ENCODE measurements around the gene PLA2G2A. TPM values are rescaled to one million over a fixed set of nuclear protein-coding genes. Genes with fewer than 3 reads are reported as not detected.

Gene PLA2G2A
- total RNA-seq, 1 donor from 2014 or later, result 2.0 TPM

GRCh38 chr1:19949016-19949415 lies 30.4 kb downstream of the PLA2G2A start:
- no peaks in the 10 kb centered on the region for H3K36me3 Mint-ChIP-seq (ENCODE audit: insufficient read depth)

GRCh38 chr1:19946971-19947370 lies 32.4 kb downstream of the PLA2G2A start:
- DNase-seq (ENCODE audit: low spot score, unreplicated experiment), result no peak
- H3K27ac Mint-ChIP-seq, result no peak overlapping the region
- H3K4me1 Mint-ChIP-seq (ENCODE audit: low read depth), result peaks cover 9% of the 10 kb centered on the region
- TF ChIP-seq, protein P1, sequence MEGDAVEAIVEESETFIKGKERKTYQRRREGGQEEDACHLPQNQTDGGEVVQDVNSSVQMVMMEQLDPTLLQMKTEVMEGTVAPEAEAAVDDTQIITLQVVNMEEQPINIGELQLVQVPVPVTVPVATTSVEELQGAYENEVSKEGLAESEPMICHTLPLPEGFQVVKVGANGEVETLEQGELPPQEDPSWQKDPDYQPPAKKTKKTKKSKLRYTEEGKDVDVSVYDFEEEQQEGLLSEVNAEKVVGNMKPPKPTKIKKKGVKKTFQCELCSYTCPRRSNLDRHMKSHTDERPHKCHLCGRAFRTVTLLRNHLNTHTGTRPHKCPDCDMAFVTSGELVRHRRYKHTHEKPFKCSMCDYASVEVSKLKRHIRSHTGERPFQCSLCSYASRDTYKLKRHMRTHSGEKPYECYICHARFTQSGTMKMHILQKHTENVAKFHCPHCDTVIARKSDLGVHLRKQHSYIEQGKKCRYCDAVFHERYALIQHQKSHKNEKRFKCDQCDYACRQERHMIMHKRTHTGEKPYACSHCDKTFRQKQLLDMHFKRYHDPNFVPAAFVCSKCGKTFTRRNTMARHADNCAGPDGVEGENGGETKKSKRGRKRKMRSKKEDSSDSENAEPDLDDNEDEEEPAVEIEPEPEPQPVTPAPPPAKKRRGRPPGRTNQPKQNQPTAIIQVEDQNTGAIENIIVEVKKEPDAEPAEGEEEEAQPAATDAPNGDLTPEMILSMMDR (IDR thresholded peaks at IDR 0.05; ENCODE audit: unreplicated experiment), result no peak
- peaks cover 15% of the 10 kb centered on the region for H3K27me3 Mint-ChIP-seq
- no peaks in the 10 kb centered on the region for H3K36me3 Mint-ChIP-seq (ENCODE audit: insufficient read depth)
- H3K4me3 Mint-ChIP-seq (ENCODE audit: low read depth), result no peak overlapping the region
- peaks cover 2% of the 10 kb centered on the region for H3K9me3 Mint-ChIP-seq (ENCODE audit: low read depth)

More at GRCh38 chr1:19949016-19949415, 30.4 kb downstream of the PLA2G2A start:
- Mint-ChIP-seq H3K27ac (no peak overlapping the region), H3K27me3 (peaks cover 19% of the 10 kb centered on the region), H3K9me3 (ENCODE audit: low read depth) (peaks cover 6% of the 10 kb centered on the region), H3K4me1 (ENCODE audit: low read depth) (peaks cover 9% of the 10 kb centered on the region), H3K4me3 (ENCODE audit: low read depth) (no peak overlapping the region)
- TF ChIP-seq, protein P1 (IDR thresholded peaks at IDR 0.05; ENCODE audit: unreplicated experiment), result no peak
- no peak for DNase-seq (ENCODE audit: low spot score, unreplicated experiment)

DNA sequence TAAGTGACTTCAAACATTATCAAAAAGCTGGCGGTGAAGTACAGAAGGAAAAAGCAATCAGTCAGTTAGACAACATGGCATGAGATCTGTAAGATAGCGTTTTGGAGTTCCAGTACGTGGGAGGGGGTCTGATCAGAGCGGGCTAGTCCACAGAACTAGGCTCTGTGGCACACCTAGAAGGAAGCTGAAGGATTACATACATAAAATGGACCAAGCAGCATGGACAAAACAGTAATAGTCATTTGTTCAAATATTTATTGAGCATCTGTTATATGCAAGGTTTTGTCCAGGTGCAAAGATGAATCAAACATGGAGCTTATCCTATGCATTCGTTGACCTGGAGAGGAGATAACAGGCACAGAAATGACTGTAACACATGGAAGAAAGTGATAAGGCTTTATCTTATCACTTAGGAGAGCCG lies 33.1 kb downstream of the PLA2G2A start:
- Mint-ChIP-seq H3K4me1 (ENCODE audit: low read depth) (peaks cover 9% of the 10 kb centered on the region), H3K27me3 (peaks cover 15% of the 10 kb centered on the region), H3K9me3 (ENCODE audit: low read depth) (peaks cover 2% of the 10 kb centered on the region), H3K4me3 (ENCODE audit: low read depth) (no peak overlapping the region), H3K27ac (no peak overlapping the region), H3K36me3 (ENCODE audit: insufficient read depth) (no peaks in the 10 kb centered on the region)
- TF ChIP-seq, protein P1 (IDR thresholded peaks at IDR 0.05; ENCODE audit: unreplicated experiment), result no peak
- DNase-seq (ENCODE audit: low spot score, unreplicated experiment), result no peak

- Mint-ChIP-seq H3K4me3 (ENCODE audit: low read depth) (no peak overlapping the region), H3K27ac (no peak overlapping the region), H3K4me1 (ENCODE audit: low read depth) (peaks cover 9% of the 10 kb centered on the region), H3K9me3 (ENCODE audit: low read depth) (peaks cover 2% of the 10 kb centered on the region), H3K27me3 (peaks cover 15% of the 10 kb centered on the region), H3K36me3 (ENCODE audit: insufficient read depth) (no peaks in the 10 kb centered on the region)
- TF ChIP-seq, protein P1 (IDR thresholded peaks at IDR 0.05; ENCODE audit: unreplicated experiment), result no peak
- DNase-seq (ENCODE audit: low spot score, unreplicated experiment), result no peak
Observed at GRCh38 chr1:19945914-19946313, 33.5 kb downstream of the PLA2G2A start.

- TF ChIP-seq, protein P1 (IDR thresholded peaks at IDR 0.05; ENCODE audit: unreplicated experiment), result no peak
- peaks cover 10% of the 10 kb centered on the region for H3K27me3 Mint-ChIP-seq
- DNase-seq (ENCODE audit: low spot score, unreplicated experiment), result no peak
- H3K9me3 Mint-ChIP-seq (ENCODE audit: low read depth), result peaks cover 7% of the 10 kb centered on the region
- no peak overlapping the region for H3K4me3 Mint-ChIP-seq (ENCODE audit: low read depth)
- H3K27ac Mint-ChIP-seq, result no peak overlapping the region
- no peaks in the 10 kb centered on the region for H3K36me3 Mint-ChIP-seq (ENCODE audit: insufficient read depth)
- peaks cover 16% of the 10 kb centered on the region for H3K4me1 Mint-ChIP-seq (ENCODE audit: low read depth)
Observed at GRCh38 chr1:19942657-19943056, 36.8 kb downstream of the PLA2G2A start.

Measured in progenitor cell of endocrine pancreas (in vitro differentiated cells).